ENCODE data around the gene RNF214. TPM values are rescaled to one million over a fixed set of nuclear protein-coding genes. Genes with fewer than 3 reads are reported as not detected.
A peak's percentile ranks its signal among the peaks of the same experiment; 100 is the strongest.
"Not testable (repeated sequence)": the region's sequence is repeated elsewhere in the genome, so short reads cannot be mapped to it uniquely, and the experiment has no call there.

RNF214 gene
- polyA plus RNA-seq, 5 donors = 24.7 to 33.7 (median 31.1) TPM

- DNase-seq = no peak
These were observed 35.5 kb upstream of the RNF214 start for GRCh38 chr11:117197006-117197405.

DNA sequence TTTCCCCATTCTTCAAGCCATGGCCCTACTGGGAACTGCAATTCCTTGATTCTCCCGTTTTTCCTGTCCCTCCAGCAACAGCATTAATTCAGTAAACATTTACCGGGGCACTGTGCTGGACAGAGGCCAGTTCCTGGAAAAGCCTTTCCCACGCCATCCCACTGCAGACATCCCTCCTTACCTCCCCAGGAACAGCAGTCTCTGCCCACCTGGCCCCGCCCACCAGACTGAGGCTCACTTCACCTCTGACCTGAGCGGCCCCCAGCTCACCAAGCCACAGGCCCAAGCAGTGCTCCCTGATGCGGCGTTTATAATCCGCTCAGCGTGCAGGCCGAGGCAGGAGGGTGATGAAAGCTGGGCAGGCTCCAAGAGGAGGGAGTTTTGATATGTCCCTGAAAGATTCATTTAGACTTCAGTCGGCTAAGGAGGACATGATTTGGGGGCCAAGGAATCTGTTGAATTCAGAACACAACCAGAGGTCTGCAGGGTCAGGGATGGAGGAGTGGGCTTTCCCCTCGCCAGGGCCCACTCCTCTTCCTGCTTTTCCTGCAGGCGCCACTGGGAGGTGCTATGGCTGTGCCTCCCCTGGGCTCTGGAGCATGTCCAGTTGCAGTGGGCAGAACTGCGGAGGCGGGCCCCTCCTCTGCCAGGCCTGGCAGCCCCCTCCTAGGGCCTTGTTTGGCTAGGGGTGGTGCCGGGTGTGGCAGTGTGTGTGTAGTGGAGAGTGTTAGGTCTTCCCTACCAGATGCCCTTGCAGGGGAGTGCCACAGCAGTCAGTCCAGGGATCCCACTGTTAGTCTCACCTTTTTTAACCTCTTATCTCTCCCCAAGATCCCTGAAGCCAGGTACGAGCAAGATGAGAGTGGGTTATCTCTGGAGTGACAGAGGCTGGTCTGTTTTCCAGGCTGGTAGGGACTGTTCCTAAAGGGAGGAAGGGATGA lies 34.7 kb upstream of the RNF214 start:
- no peak for DNase-seq

- no peak for DNase-seq
These were observed 33.9 kb upstream of the RNF214 start for GRCh38 chr11:117198613-117199012.

- DNase-seq = peak in 1 of 2 donors; percentile 50
These were observed 33.2 kb upstream of the RNF214 start, which contains the start of gene TAGLN for GRCh38 chr11:117199053-117199915. Gene TAGLN (plus strand): TSS chr11:117199370. CDS start chr11:117203014, 3,644 bp downstream.

GRCh38 chr11:117199916-117200812 lies 32.3 kb upstream of the RNF214 start:
- DNase-seq = no peak

GRCh38 chr11:117200813-117201657 lies 31.4 kb upstream of the RNF214 start:
- DNase-seq = no peak

DNA sequence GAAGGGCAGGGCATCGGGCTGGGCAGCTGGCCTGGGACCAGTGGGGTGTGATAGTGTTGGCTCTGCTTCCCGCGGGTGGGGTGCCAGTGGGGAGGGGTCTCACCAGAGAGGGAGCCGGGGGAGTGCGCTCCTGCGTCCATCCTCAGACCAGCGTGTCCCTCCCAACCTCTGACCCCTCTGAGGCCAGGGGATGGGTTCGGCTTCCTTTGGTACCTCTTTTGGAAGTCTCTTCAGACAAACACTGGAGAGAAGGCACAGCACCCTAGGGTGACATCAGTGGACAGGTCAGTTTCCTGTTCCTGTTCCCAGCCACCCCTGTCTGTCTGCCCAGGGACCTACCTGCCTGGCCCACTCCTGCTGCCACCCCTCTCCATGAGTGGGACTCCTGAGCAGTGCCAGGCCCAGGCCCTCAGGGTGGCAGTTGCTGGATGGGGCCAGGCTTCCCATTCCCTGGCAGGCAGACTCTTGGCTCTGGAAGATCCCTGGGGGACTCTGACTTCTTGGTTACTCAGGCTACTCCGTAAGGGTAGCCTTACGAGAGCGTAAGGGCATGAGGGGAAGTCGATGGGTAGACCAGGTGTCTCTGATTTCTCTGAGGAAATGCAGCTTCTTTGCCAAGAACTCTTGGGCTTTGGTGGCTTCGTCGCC lies 30.7 kb upstream of the RNF214 start:
- no peak for DNase-seq

- no peak for DNase-seq
These were observed 29.9 kb upstream of the RNF214 start for GRCh38 chr11:117202386-117203068.

GRCh38 chr11:117203069-117203407 lies 29.4 kb upstream of the RNF214 start:
- DNase-seq = no peak

GRCh38 chr11:117204283-117205080 lies 28.0 kb upstream of the RNF214 start:
- no peak for DNase-seq

GRCh38 chr11:117205211-117205818 lies 27.2 kb upstream of the RNF214 start:
- DNase-seq = no peak

- DNase-seq = not testable (repeated sequence)
These were observed 26.4 kb upstream of the RNF214 start for GRCh38 chr11:117206111-117206510.

GRCh38 chr11:117206859-117207258 lies 25.6 kb upstream of the RNF214 start:
- not testable (repeated sequence) for DNase-seq

DNA sequence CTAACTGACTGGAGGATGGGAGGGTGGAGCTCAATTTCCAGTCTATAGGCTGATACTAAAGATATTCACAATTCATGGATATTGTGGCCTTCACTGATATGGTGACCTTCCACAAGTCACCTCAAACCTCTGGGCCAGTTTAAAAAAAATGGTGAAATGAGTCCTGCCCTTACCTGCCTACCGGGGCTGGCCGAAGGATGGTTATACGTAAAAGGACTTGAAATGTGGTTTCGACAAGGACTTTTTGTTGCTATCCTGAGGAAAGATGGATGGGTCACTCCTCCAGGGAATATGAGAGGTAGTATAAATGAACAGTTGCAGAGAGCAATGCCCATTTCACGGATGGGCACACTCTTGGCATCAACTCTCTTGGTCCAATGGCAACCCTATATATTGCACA lies 25.0 kb upstream of the RNF214 start:
- DNase-seq = not testable (repeated sequence)

- DNase-seq = not testable (repeated sequence)
These were observed 23.8 kb upstream of the RNF214 start for GRCh38 chr11:117208710-117209109.

DNA sequence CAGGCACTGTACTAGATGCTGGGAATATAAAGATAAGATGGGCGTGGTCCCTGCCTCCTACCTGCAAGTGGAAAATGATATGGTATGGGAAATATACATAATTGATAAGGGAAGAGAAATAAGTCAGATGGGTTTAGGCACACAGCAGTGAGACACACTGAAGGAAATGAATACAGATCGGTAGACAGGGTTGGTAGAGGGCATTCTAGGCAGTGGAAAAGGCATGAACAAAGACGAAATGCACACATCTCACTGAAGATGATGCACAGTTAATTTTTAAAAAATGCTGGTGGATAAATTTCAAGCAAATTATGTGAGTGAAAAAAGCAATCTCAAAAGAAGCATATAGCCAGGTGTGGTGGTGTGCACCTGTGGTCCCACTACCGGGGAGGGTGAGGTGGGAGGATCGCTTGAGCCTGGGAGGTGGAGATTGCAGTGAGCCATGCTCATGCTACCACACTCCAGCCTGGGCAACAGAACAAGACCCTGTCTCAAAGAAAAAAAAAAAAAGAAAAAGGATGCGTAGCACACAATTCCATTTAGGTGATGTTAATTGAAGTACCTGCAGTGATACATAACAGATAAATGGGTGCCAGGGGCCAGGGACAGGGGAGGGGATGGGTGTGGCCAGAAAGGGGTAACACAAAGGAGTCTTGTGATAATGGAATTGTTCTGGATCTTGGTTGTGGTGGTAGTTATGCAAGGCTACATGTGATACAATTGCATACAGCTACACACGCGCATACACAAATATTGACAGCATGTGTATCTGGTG lies 22.9 kb upstream of the RNF214 start:
- DNase-seq = not testable (repeated sequence)

DNA sequence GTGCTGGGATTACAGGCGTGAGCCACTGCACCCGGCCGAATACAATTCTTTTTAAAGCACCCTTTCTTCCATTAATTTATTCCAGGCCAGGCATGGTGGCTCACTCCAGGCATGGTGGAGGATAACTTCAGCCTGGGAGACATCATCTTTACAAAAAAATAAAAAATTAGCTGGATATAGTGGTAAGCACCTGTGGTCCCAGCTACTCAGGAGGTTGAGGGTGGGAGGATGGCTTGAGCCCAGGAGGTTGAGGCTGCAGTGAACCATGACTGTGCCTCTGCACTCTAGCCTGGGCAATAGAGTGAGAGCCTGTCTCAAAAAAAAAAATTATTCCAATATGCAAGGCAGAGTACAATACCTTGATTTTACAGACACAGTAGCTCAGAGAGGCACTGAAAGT lies 21.9 kb upstream of the RNF214 start:
- DNase-seq = no peak

All from right lung (tissue), 5 donors.